ENCODE data around the gene BCL2L12. TPM values are rescaled to one million over a fixed set of nuclear protein-coding genes. Genes with fewer than 3 reads are reported as not detected.

BCL2L12 gene
- total RNA-seq, 3 donors from 2014 or later: 64.6 to 71.2 (median 71.1) TPM

GRCh38 chr19:49637821-49638738, 27.7 kb upstream of the BCL2L12 start:
- Mint-ChIP-seq H3K27me3 (ENCODE audit: low read depth) (no peaks in the 10 kb centered on the region), H3K4me3 (peak overlapping the region; percentile 49), H3K4me1 (ENCODE audit: low read depth) (peaks cover 39% of the 10 kb centered on the region), H3K9me3 (no peaks in the 10 kb centered on the region), H3K36me3 (ENCODE audit: insufficient read depth) (no peaks in the 10 kb centered on the region)
- DNase-seq (no peak), ATAC-seq (no peak)

- peaks cover 3% of the 10 kb centered on the region for H3K36me3 Mint-ChIP-seq (ENCODE audit: insufficient read depth)
- peaks cover 53% of the 10 kb centered on the region for H3K4me1 Mint-ChIP-seq (ENCODE audit: low read depth)
- ATAC-seq: no peak
- DNase-seq: no peak
- H3K4me3 Mint-ChIP-seq: peak overlapping the region; percentile 98
- H3K27me3 Mint-ChIP-seq (ENCODE audit: low read depth): no peaks in the 10 kb centered on the region
- H3K9me3 Mint-ChIP-seq: no peaks in the 10 kb centered on the region
Observed at GRCh38 chr19:49639401-49640112, 26.2 kb upstream of the BCL2L12 start.

GRCh38 chr19:49640113-49640898, 25.4 kb upstream of the BCL2L12 start, which contains the start of gene RRAS:
RRAS (minus strand) TSS chr19:49640143; CDS start chr19:49640098, 45 bp downstream.
- ATAC-seq (peak; percentile 60 to 68), DNase-seq (peak; percentile 99)
- Mint-ChIP-seq H3K9me3 (no peaks in the 10 kb centered on the region), H3K4me3 (peak within 1 kb of the TSS; percentile 98), H3K36me3 (ENCODE audit: insufficient read depth) (peaks cover 3% of the 10 kb centered on the region), H3K27me3 (ENCODE audit: low read depth) (no peaks in the 10 kb centered on the region), H3K4me1 (ENCODE audit: low read depth) (peaks cover 57% of the 10 kb centered on the region)

- peaks cover 6% of the 10 kb centered on the region for H3K36me3 Mint-ChIP-seq (ENCODE audit: insufficient read depth)
- ATAC-seq: peak; percentile 71 to 72
- peaks cover 61% of the 10 kb centered on the region for H3K4me1 Mint-ChIP-seq (ENCODE audit: low read depth)
- DNase-seq: peak; percentile 99
- no peaks in the 10 kb centered on the region for H3K27me3 Mint-ChIP-seq (ENCODE audit: low read depth)
- peak within 1 kb of the TSS; percentile 98 for H3K4me3 Mint-ChIP-seq
- no peaks in the 10 kb centered on the region for H3K9me3 Mint-ChIP-seq
Observed at GRCh38 chr19:49641688-49642491, 23.8 kb upstream of the BCL2L12 start, which contains the start of gene SCAF1. SCAF1 (plus strand) TSS chr19:49642209; CDS start chr19:49645027, 2,818 bp downstream.

- Mint-ChIP-seq H3K9me3 (no peaks in the 10 kb centered on the region), H3K4me1 (ENCODE audit: low read depth) (peaks cover 61% of the 10 kb centered on the region)
Observed at GRCh38 chr19:49642492-49643035, 23.2 kb upstream of the BCL2L12 start.

GRCh38 chr19:49643466-49643865, 22.3 kb upstream of the BCL2L12 start:
- peaks cover 55% of the 10 kb centered on the region for H3K4me1 Mint-ChIP-seq (ENCODE audit: low read depth)
- no peak for ATAC-seq
- no peaks in the 10 kb centered on the region for H3K27me3 Mint-ChIP-seq (ENCODE audit: low read depth)
- H3K4me3 Mint-ChIP-seq: peak overlapping the region; percentile 98
- no peak for DNase-seq
- no peaks in the 10 kb centered on the region for H3K9me3 Mint-ChIP-seq
- H3K36me3 Mint-ChIP-seq (ENCODE audit: insufficient read depth): peaks cover 7% of the 10 kb centered on the region

More at GRCh38 chr19:49642492-49643035, 23.2 kb upstream of the BCL2L12 start:
- ATAC-seq (no peak), DNase-seq (no peak)
- Mint-ChIP-seq H3K36me3 (ENCODE audit: insufficient read depth) (peaks cover 7% of the 10 kb centered on the region), H3K4me3 (peak overlapping the region; percentile 98), H3K27me3 (ENCODE audit: low read depth) (no peaks in the 10 kb centered on the region)

GRCh38 chr19:49645592-49645991, 20.1 kb upstream of the BCL2L12 start:
- ATAC-seq (no peak), DNase-seq (no peak)
- H3K9me3 Mint-ChIP-seq: no peaks in the 10 kb centered on the region
- peaks cover 16% of the 10 kb centered on the region for H3K36me3 Mint-ChIP-seq (ENCODE audit: insufficient read depth)
- H3K4me1 Mint-ChIP-seq (ENCODE audit: low read depth): peaks cover 38% of the 10 kb centered on the region
- no peaks in the 10 kb centered on the region for H3K27me3 Mint-ChIP-seq (ENCODE audit: low read depth)
- no peak overlapping the region for H3K4me3 Mint-ChIP-seq

- ATAC-seq: no peak
- Mint-ChIP-seq H3K4me3 (no peak overlapping the region), H3K9me3 (no peaks in the 10 kb centered on the region), H3K36me3 (ENCODE audit: insufficient read depth) (peaks cover 17% of the 10 kb centered on the region), H3K27me3 (ENCODE audit: low read depth) (no peaks in the 10 kb centered on the region), H3K4me1 (ENCODE audit: low read depth) (peaks cover 34% of the 10 kb centered on the region)
- no peak for DNase-seq
Observed at GRCh38 chr19:49645995-49646394, 19.7 kb upstream of the BCL2L12 start.

GRCh38 chr19:49646586-49646985, 19.1 kb upstream of the BCL2L12 start:
- Mint-ChIP-seq H3K4me1 (ENCODE audit: low read depth) (peaks cover 32% of the 10 kb centered on the region), H3K27me3 (ENCODE audit: low read depth) (no peaks in the 10 kb centered on the region), H3K4me3 (no peak overlapping the region), H3K9me3 (no peaks in the 10 kb centered on the region), H3K36me3 (ENCODE audit: insufficient read depth) (peaks cover 17% of the 10 kb centered on the region)
- ATAC-seq (no peak), DNase-seq (no peak)

GRCh38 chr19:49651029-49651819, 14.5 kb upstream of the BCL2L12 start:
- H3K9me3 Mint-ChIP-seq: no peaks in the 10 kb centered on the region
- H3K4me1 Mint-ChIP-seq (ENCODE audit: low read depth): no peaks in the 10 kb centered on the region
- DNase-seq (no peak), ATAC-seq (no peak)
- H3K4me3 Mint-ChIP-seq: no peak overlapping the region
- H3K36me3 Mint-ChIP-seq (ENCODE audit: insufficient read depth): peaks cover 26% of the 10 kb centered on the region
- no peaks in the 10 kb centered on the region for H3K27me3 Mint-ChIP-seq (ENCODE audit: low read depth)

GRCh38 chr19:49651820-49652550, 13.7 kb upstream of the BCL2L12 start:
- Mint-ChIP-seq H3K4me1 (ENCODE audit: low read depth) (no peaks in the 10 kb centered on the region), H3K9me3 (no peaks in the 10 kb centered on the region), H3K36me3 (ENCODE audit: insufficient read depth) (peaks cover 29% of the 10 kb centered on the region), H3K4me3 (no peak overlapping the region), H3K27me3 (ENCODE audit: low read depth) (no peaks in the 10 kb centered on the region)
- no peak for ATAC-seq
- no peak for DNase-seq
